ENCODE results near the gene RBM5.

DNA sequence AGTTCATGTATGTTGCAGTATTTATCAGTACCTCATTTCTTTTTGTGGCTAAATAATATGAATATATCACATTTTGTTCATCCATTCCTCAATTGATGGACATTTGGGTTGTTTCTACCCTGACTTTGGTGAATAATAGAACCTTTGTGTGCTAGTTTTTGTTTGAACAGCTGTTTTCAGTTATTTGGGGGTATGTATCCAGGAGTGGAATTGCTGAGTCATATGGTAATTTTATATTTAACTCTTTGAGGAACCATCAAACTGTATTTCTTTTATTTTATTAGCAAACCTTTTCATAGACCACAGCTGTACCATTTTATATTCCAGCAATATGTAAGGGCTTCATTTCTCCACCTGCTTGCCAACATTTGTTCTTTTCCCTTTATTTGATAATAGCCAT is 38.4 kb upstream of the RBM5 start:
- TF ChIP-seq SP1 (IDR thresholded peaks at IDR 0.05) (no peak), FOXK2 (IDR thresholded peaks at IDR 0.05) (no peak), BHLHE40 (IDR thresholded peaks at IDR 0.05; ENCODE audit: borderline replicate concordance) (no peak), LEF1 (IDR thresholded peaks at IDR 0.05; ENCODE audit: borderline replicate concordance) (no peak)

All from HEK293T (cell line).